ENCODE data around the gene CRY1. TPM values are rescaled to one million over a fixed set of nuclear protein-coding genes. Genes with fewer than 3 reads are reported as not detected.

The CRY1 gene
- total RNA-seq, 1 experiment from 2014 or later: 43.8 TPM

DNA sequence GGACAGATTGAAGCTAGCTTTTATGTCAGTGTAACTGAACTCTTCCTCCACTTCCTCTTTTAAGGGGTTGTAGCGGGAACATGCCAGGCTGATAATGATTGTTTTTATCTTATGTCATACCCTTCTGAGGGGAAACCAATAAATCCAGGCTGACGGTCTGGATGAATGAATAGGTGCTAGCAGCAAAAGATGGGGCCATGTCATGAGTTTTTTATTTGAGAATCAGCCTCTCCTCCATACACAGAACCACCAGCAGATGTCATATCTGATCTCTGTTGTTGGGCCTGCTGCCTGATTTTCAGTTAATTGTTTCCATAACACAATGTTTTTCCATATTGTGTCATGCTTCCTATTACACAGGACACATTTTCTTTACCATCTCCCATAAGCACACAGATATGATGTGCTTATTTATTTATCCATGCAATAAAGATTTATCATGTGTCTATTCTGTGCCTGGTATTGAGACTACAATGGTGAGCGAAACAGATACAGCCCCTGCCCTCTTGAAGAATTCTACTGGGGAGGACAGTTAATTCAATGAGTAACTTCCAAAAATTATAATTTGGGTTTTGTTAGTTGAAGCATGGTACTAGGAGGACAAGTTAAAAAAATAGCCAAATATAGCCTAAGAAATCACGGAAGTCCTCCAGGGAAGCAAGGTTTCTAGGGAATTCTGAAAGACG, 33.6 kb upstream of the CRY1 start:
- Histone ChIP-seq H3K27me3 (ENCODE audit: control insufficient read depth, insufficient read depth, low read length) (peaks cover 11% of the 10 kb centered on the region; the same call in 1 of the 2 replicates), H3K4me1 (ENCODE audit: control insufficient read depth, insufficient read depth, low read length) (no peaks in the 10 kb centered on the region), H3K36me3 (ENCODE audit: control insufficient read depth, insufficient read depth, low read length) (no peaks in the 10 kb centered on the region), H3K27ac (ENCODE audit: low read length) (no peak overlapping the region), H3K4me3 (ENCODE audit: low read depth in 2 of 2, low read length in 2 of 2) (no peak overlapping the region), H3K9me3 (ENCODE audit: control insufficient read depth, insufficient read depth, low read depth, low read length) (no peaks in the 10 kb centered on the region)
- no peak for DNase-seq (ENCODE audit: low read depth, low spot score)
- intact Hi-C loops (cut with micrococcal nuclease; ENCODE audit: unreplicated experiment): no loop called here
- ChIA-PET POLR2A (no interaction called here), CTCF (no interaction called here)
- TF ChIP-seq, protein P1, sequence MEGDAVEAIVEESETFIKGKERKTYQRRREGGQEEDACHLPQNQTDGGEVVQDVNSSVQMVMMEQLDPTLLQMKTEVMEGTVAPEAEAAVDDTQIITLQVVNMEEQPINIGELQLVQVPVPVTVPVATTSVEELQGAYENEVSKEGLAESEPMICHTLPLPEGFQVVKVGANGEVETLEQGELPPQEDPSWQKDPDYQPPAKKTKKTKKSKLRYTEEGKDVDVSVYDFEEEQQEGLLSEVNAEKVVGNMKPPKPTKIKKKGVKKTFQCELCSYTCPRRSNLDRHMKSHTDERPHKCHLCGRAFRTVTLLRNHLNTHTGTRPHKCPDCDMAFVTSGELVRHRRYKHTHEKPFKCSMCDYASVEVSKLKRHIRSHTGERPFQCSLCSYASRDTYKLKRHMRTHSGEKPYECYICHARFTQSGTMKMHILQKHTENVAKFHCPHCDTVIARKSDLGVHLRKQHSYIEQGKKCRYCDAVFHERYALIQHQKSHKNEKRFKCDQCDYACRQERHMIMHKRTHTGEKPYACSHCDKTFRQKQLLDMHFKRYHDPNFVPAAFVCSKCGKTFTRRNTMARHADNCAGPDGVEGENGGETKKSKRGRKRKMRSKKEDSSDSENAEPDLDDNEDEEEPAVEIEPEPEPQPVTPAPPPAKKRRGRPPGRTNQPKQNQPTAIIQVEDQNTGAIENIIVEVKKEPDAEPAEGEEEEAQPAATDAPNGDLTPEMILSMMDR (IDR thresholded peaks at IDR 0.05): peak; percentile 42
- TF ChIP-seq, protein P2, sequence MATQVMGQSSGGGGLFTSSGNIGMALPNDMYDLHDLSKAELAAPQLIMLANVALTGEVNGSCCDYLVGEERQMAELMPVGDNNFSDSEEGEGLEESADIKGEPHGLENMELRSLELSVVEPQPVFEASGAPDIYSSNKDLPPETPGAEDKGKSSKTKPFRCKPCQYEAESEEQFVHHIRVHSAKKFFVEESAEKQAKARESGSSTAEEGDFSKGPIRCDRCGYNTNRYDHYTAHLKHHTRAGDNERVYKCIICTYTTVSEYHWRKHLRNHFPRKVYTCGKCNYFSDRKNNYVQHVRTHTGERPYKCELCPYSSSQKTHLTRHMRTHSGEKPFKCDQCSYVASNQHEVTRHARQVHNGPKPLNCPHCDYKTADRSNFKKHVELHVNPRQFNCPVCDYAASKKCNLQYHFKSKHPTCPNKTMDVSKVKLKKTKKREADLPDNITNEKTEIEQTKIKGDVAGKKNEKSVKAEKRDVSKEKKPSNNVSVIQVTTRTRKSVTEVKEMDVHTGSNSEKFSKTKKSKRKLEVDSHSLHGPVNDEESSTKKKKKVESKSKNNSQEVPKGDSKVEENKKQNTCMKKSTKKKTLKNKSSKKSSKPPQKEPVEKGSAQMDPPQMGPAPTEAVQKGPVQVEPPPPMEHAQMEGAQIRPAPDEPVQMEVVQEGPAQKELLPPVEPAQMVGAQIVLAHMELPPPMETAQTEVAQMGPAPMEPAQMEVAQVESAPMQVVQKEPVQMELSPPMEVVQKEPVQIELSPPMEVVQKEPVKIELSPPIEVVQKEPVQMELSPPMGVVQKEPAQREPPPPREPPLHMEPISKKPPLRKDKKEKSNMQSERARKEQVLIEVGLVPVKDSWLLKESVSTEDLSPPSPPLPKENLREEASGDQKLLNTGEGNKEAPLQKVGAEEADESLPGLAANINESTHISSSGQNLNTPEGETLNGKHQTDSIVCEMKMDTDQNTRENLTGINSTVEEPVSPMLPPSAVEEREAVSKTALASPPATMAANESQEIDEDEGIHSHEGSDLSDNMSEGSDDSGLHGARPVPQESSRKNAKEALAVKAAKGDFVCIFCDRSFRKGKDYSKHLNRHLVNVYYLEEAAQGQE (IDR thresholded peaks at IDR 0.05; ENCODE audit: insufficient read depth in 1 of 2, low read depth in 2 of 2, low read length in 1 of 2): no peak
- BruUV-seq (replicated peaks): no TSS peak
- in situ Hi-C loops (cut with HindIII; ENCODE audit: low pct_unique_long_range_greater_than_20kb, low sequenced_read_pairs): no loop called here
- no peak for ATAC-seq

DNA sequence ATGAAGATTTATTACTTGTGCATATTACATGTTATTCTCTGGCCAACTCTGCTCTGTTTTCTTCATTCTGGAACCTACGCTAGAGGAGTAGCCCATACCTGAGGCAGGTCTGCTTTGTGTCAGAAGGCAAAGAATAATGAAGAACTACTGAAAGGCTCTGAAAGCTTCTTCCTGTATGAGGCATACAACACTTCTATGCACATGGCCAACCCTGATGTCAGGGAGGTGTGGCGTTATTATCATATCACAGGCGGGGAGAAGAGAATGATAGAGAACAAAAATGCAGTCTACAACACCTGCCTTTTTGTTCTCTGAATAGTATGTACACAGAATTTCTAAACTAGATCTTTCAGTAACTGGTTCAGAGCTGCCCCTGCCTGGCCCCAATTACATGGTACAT, 32.5 kb upstream of the CRY1 start:
- ChIA-PET CTCF (no interaction called here), POLR2A (interaction anchor here (0.5 kb wide), 1 partner anchor 880 kb away, joined by 11 read pairs; no protein-coding TSS in a partner anchor)
- no peaks in the 10 kb centered on the region for H3K9me3 ChIP-seq (ENCODE audit: control insufficient read depth, insufficient read depth, low read depth, low read length)
- no TSS peak for BruUV-seq (replicated peaks)
- no peak overlapping the region for H3K4me3 ChIP-seq (ENCODE audit: low read depth in 2 of 2, low read length in 2 of 2)
- peaks cover 15% of the 10 kb centered on the region for H3K27me3 ChIP-seq (ENCODE audit: control insufficient read depth, insufficient read depth, low read length)
- intact Hi-C loops (cut with micrococcal nuclease; ENCODE audit: unreplicated experiment): no loop called here
- H3K4me1 ChIP-seq (ENCODE audit: control insufficient read depth, insufficient read depth, low read length): no peaks in the 10 kb centered on the region
- in situ Hi-C loops (cut with HindIII; ENCODE audit: low pct_unique_long_range_greater_than_20kb, low sequenced_read_pairs): no loop called here
- no peak overlapping the region for H3K27ac ChIP-seq (ENCODE audit: low read length)
- TF ChIP-seq, protein P1 (IDR thresholded peaks at IDR 0.05): no peak
- TF ChIP-seq, protein P2 (IDR thresholded peaks at IDR 0.05; ENCODE audit: insufficient read depth in 1 of 2, low read depth in 2 of 2, low read length in 1 of 2): no peak
- TF ChIP-seq POLR2AphosphoS5 (IDR thresholded peaks at IDR 0.05; ENCODE audit: low read depth, low read length) (no peak), TCF7L2 (IDR thresholded peaks at IDR 0.05; ENCODE audit: low read depth, low read length) (no peak), SIN3A (IDR thresholded peaks at IDR 0.05; ENCODE audit: borderline replicate concordance, insufficient read depth, low read depth, low read length) (no peak)
- ATAC-seq (no peak), DNase-seq (ENCODE audit: low read depth, low spot score) (no peak)
- no peaks in the 10 kb centered on the region for H3K36me3 ChIP-seq (ENCODE audit: control insufficient read depth, insufficient read depth, low read length)
